Prostate gland (tissue), 1 donor: ENCODE data around the gene NHSL2.

Experiments used
- POLR2A ChIP-seq: fragments of 450-650 bp; IDR thresholded peaks from one replicate; pipeline ENCODE4 v1.6.1; 2016; ENCODE audit warnings: antibody characterized with exemption, mild to moderate bottlenecking
- POLR2AphosphoS5 ChIP-seq: sonication (generic); formaldehyde crosslinking; IDR thresholded peaks from one replicate; pipeline ENCODE4 v1.6.1; 2017; ENCODE audit warnings: antibody characterized with exemption

DNA sequence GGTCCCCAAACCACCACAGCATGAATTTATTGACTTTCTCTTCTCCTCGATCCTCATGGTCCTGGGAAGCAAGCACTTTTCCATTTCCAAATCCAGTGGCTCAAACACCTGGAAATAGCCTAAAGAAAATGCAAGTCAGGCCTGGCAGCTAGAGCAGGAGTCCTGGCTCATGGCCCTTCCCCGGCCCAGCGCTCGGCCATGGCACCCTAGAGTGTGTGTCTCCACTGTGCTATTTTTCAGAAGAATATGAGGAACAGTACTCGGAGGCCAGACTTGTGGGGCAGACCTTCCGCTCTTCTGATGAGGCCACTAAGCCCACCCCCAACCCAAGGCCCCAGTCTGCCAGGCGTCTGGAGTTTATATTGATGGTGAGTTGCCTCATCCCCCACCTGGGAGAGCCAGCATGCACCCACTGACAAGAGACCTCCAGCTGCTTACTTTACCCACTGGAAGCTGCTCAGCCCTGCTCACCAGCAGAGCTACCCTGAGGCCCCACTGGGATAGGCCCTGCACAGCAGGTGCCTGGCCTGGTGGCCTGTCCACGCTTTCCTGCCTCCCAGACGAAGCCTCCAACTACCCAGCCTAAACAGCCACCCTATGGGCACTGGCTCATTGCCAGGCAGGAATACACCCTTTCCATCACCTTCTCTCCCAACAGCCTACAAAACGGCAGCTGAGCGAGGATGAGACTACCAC is 223.4 kb downstream of the NHSL2 start:
- TF ChIP-seq POLR2A (no peak), POLR2AphosphoS5 (no peak)
